Lower leg skin (tissue), 4 donors: ENCODE measurements around the gene GLT6D1. TPM values are rescaled to one million over a fixed set of nuclear protein-coding genes. Genes with fewer than 3 reads are reported as not detected.
"Not testable (repeated sequence)": the region's sequence is repeated elsewhere in the genome, so short reads cannot be mapped to it uniquely, and the experiment has no call there.

Experiments
- DNase-seq, 2 donors: peaks; one replicate each; pipeline ENCODE4 v3.0.0-alpha.2; 2019; ENCODE audit warnings: low spot score in 2 of 2
- H3K4me3 ChIP-seq: fragments of 200-600 bp; sonication (generic); 2 replicates; pipeline ENCODE4 v1.5.1; 2017; ENCODE audit warnings: mild to moderate bottlenecking, low read depth; ENCODE audit not compliant: poor library complexity, severe bottlenecking
- POLR2A ChIP-seq, 2 donors: fragments of 450-650 bp; IDR thresholded peaks; one replicate each; pipeline ENCODE4 v1.6.1; 2016 to 2017; ENCODE audit warnings: antibody characterized with exemption in 2 of 2, mild to moderate bottlenecking in 1 of 2, moderate library complexity in 1 of 2
- WGBS, 2 donors: methylation state at CpG; one replicate each; pipeline ENCODE4 v1.1.5; 2018; 5-methylcytosine and 5-hydroxymethylcytosine counted together
- intact Hi-C: fragments of 100-400 bp; cut with DNase I; formaldehyde crosslinking; loops from one replicate; pipeline ENCODE4 v1.15.0; 2023; ENCODE audit warnings: low total_unique reads
- total RNA-seq, 4 donors: library from RNA; depleted of rRNA; stranded (reverse); fragments of >200 nt; gene quantifications; one replicate each; pipeline ENCODE4 v1.1.0, GENCODE V29; 2016
- TF ChIP-seq, protein P1 (sequence below), 3 donors: fragments of 450-650 bp; IDR thresholded peaks; one replicate each; pipeline ENCODE4 v1.5.1; 2016; ENCODE audit warnings: antibody characterized with exemption in 3 of 3, mild to moderate bottlenecking in 3 of 3, moderate library complexity in 2 of 3

The GLT6D1 gene
- total RNA-seq, 4 donors from 2014 or later, result not detected

- no peak for DNase-seq
- no peak overlapping the region for H3K4me3 ChIP-seq
- intact Hi-C loops, result no loop called here
- TF ChIP-seq POLR2A (IDR thresholded peaks at IDR 0.05), result no peak
- TF ChIP-seq, protein P1, sequence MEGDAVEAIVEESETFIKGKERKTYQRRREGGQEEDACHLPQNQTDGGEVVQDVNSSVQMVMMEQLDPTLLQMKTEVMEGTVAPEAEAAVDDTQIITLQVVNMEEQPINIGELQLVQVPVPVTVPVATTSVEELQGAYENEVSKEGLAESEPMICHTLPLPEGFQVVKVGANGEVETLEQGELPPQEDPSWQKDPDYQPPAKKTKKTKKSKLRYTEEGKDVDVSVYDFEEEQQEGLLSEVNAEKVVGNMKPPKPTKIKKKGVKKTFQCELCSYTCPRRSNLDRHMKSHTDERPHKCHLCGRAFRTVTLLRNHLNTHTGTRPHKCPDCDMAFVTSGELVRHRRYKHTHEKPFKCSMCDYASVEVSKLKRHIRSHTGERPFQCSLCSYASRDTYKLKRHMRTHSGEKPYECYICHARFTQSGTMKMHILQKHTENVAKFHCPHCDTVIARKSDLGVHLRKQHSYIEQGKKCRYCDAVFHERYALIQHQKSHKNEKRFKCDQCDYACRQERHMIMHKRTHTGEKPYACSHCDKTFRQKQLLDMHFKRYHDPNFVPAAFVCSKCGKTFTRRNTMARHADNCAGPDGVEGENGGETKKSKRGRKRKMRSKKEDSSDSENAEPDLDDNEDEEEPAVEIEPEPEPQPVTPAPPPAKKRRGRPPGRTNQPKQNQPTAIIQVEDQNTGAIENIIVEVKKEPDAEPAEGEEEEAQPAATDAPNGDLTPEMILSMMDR (IDR thresholded peaks at IDR 0.05), result no peak
- 30 to 65% methylated on average over 8 of the region's 8 CpGs for whole genome bisulfite sequencing, 2 donors
Observed at GRCh38 chr9:135673941-135674340, 34.6 kb upstream of the GLT6D1 start.

DNA sequence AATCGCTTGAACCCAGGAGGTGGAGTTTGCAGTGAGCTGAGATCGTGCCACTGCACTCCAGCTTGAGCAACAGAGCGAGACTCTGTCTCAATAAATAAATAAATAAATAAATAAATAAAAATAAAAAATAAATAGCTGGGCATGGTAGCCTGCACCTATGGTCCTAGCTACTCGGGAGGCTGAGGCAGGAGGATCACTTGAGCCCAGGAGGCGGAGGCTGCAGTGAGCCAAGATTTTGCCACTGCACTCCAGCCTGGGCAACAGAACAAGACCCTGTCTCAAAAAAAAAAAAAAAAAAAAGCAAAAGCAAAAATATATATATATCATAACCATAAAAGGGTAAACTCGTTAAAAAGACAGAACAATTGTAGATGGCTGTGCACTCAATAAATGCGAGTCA lies 33.4 kb upstream of the GLT6D1 start:
- DNase-seq, H3K4me3 ChIP-seq, intact Hi-C loops: not testable (repeated sequence)
- 88% methylated on average over 7 of the region's 7 CpGs for WGBS, 2 donors

DNA sequence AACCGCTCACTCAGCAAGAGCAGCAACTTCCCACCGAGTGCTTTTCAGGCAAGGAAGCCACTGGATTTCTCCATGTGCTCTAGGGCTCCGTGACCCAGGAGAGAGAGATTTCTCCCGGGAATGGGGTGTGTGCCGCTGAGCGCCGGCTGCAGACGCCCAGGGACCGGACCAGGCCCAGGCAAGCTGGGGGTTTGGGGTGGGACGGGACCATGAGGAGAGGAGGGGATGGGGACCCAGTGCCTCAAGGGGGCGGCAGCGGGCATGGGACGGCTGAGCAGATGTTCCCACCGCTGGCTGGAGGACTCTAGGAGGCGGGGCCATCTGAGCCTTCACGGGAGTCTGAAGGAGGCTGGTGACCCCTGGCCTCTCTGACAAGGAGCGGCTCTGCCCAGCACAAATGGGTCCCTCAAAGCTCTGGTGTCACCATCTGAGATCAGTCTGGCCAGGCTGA lies 32.3 kb upstream of the GLT6D1 start:
- no peak for DNase-seq
- intact Hi-C loops, result no loop called here
- no peak overlapping the region for H3K4me3 ChIP-seq
- WGBS, 2 donors, result 36 to 50% methylated on average over 13 to 16 of the region's 17 CpGs
- no peak for TF ChIP-seq POLR2A (IDR thresholded peaks at IDR 0.05)
- TF ChIP-seq, protein P1 (IDR thresholded peaks at IDR 0.05), result no peak

DNA sequence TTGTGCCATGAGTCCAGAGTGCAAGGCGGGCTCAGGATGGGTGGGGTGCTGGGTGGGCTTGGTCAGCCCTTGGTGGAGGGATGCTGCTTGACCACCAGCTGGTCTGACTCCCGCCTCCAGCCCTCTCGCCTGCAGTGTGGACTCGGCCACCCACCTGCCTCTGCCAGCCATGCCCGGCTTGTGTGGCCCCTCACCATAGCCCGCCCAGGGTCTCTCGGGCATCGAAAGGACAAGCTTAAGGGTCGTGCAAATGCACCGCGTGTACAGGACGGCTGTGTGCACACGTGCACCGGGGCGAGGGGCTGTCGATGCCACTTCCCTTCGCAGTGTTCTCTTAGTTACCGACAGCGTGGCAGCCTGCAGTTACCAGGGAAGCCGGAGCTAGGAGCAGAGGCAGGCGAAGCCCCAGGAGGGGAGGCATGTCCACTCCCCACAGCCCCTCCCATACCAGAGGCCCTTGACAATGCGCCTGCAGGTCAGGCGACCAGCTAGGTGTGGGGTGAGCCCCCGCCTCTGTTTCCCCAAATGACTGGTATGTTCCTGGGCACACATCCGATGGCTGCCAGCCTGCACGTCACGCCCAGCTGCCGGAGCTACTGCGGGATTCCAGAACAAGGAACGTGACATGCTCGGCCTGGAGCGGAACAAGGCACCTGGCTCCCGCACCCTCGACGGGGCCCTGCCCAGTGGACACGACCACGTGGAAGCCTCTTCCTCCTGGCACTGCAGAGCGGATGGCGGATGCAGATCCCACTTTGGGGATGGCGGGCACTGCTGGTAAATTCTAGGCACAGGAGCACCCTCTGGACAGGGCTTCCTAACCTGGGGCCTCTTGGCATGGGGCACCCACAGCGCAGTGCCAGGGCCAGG lies 31.6 kb upstream of the GLT6D1 start:
- DNase-seq, result no peak
- H3K4me3 ChIP-seq, result no peak overlapping the region
- WGBS, 2 donors, result 72 to 82% methylated on average over 34 to 40 of the region's 41 CpGs
- intact Hi-C loops, result no loop called here
- no peak for TF ChIP-seq POLR2A (IDR thresholded peaks at IDR 0.05)
- TF ChIP-seq, protein P1 (IDR thresholded peaks at IDR 0.05), result no peak

GRCh38 chr9:135669616-135670285 lies 30.4 kb upstream of the GLT6D1 start:
- no peak overlapping the region for H3K4me3 ChIP-seq
- TF ChIP-seq, protein P1 (IDR thresholded peaks at IDR 0.05), result no peak
- TF ChIP-seq POLR2A (IDR thresholded peaks at IDR 0.05), result no peak
- intact Hi-C loops, result no loop called here
- no peak for DNase-seq
- 92 to 100% methylated on average over 4 to 7 of the region's 9 CpGs for WGBS, 2 donors

DNA sequence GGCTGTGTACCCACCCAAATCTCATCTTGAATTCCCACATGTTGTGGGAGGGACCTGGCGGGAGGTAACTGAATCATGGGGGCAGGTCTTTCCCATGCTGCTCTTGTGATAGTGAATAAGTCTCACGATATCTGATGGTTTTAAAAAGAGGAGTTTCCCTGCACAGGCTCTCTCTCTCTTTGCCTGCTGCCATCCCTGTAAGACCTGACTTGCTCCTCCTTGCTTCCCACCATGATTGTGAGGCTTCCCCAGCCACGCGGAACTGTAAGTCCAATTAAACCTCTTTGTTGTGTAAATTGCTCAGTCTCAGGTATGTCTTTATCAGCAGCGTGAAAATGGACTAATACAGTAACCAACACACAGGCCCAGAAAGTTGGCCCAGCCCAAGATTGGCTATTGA lies 29.7 kb upstream of the GLT6D1 start:
- DNase-seq, intact Hi-C loops, H3K4me3 ChIP-seq: not testable (repeated sequence)
- WGBS, 2 donors, result 90 to 91% methylated on average over 5 of the region's 5 CpGs
